ENCODE results near the gene CRPPA. TPM values are rescaled to one million over a fixed set of nuclear protein-coding genes. Genes with fewer than 3 reads are reported as not detected.

The CRPPA gene
- total and polyA plus RNA-seq, 7 donors, result 0.30 to 4.1 (median 2.2) TPM

Other genes with a start within 250 kb of the CRPPA start
- gene SOSTDC1, start 44.2 kb upstream of the CRPPA start, total RNA-seq, result under 1 TPM in 1 of 4 donors, not detected in 3; 0.24 TPM
- under 1 TPM in 1 of 3 donors, not detected in 2; 0.04 TPM for gene SOSTDC1, start 44.2 kb upstream of the CRPPA start, polyA plus RNA-seq
- gene LRRC72, start 105.3 kb upstream of the CRPPA start, total RNA-seq, result not detected
- gene LRRC72, start 105.3 kb upstream of the CRPPA start, polyA plus RNA-seq, result not detected
- 10 to 100 TPM in 3 of 4 donors, 1 to 10 TPM in 1; 7.7 to 16.2 (median 11.3) TPM for gene ANKMY2, start 224.2 kb upstream of the CRPPA start, total RNA-seq
- gene ANKMY2, start 224.2 kb upstream of the CRPPA start, polyA plus RNA-seq, result 1 to 10 TPM; 4.5 to 9.9 (median 5.9) TPM
- gene BZW2, start 224.6 kb upstream of the CRPPA start, total RNA-seq, result 100 to 1,000 TPM; 133 to 163 (median 155) TPM
- gene BZW2, start 224.6 kb upstream of the CRPPA start, polyA plus RNA-seq, result 100 to 1,000 TPM in 2 of 3 donors, 10 to 100 TPM in 1; 83.7 to 133 (median 101) TPM